ENCODE data around the gene REXO1.
A peak's percentile ranks its signal among the peaks of the same experiment; 100 is the strongest.
"Not testable (repeated sequence)": the region's sequence is repeated elsewhere in the genome, so short reads cannot be mapped to it uniquely, and the experiment has no call there.

DNA sequence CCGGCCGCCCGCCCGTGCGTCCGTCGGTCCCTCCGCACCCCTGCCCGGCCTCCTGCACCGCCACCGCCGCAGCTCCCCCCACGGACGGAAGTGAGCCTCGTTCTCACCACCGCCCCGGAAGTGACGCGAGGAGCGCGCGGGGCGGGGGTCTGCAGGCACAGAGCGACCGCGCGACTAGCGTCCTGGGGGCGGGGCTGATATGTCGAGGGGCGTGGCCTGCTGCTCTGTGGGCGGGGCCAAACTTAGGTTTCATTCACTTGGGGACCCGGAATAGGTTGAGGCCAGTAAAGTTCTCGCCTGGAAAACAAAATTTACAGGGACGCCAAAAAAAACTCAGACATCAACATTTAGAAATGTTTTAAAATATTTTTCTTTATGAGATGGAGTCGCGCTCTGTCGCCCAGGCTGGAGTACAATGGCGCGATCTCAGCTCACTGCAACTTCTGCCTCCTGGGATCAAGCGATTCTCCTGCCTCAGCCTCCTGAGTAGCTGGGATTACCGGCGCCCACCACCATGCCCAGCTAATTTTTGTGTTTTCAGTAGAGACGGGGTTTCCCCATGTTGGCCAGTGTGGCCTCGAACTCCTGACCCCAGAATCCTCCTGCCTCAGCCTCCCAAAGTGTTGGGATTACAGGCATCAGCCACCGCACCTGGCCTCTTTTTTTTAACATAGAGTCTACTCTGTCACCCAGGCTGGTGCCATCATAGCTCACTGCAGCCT lies 37.3 kb upstream of the REXO1 start, which contains the start of gene ABHD17A:
- TF ChIP-seq, protein P1, sequence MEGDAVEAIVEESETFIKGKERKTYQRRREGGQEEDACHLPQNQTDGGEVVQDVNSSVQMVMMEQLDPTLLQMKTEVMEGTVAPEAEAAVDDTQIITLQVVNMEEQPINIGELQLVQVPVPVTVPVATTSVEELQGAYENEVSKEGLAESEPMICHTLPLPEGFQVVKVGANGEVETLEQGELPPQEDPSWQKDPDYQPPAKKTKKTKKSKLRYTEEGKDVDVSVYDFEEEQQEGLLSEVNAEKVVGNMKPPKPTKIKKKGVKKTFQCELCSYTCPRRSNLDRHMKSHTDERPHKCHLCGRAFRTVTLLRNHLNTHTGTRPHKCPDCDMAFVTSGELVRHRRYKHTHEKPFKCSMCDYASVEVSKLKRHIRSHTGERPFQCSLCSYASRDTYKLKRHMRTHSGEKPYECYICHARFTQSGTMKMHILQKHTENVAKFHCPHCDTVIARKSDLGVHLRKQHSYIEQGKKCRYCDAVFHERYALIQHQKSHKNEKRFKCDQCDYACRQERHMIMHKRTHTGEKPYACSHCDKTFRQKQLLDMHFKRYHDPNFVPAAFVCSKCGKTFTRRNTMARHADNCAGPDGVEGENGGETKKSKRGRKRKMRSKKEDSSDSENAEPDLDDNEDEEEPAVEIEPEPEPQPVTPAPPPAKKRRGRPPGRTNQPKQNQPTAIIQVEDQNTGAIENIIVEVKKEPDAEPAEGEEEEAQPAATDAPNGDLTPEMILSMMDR (IDR thresholded peaks at IDR 0.05) = not testable (repeated sequence)
- peak in 3 of 4 donors; percentile 79 to 91 (median 89) for TF ChIP-seq POLR2A (IDR thresholded peaks at IDR 0.05)
